Astrocyte (in vitro differentiated cells and primary cell): ENCODE data around the gene HOXD12. TPM values are rescaled to one million over a fixed set of nuclear protein-coding genes. Genes with fewer than 3 reads are reported as not detected.

Source experiments
- DNase-seq: peaks from one replicate; pipeline ENCODE4 v3.0.0-alpha.2; 2010; ENCODE audit warnings: low read depth
- FAIRE-seq: peaks from 2 replicates; lab custom pipeline; 2011; peaks lifted over from hg19 to GRCh38; lab: Jason Lieb, UNC
- H2AFZ ChIP-seq: 2 replicates; pipeline ENCODE4 v1.6.0; 2012; ENCODE audit warnings: low read depth, low read length, inconsistent platforms
- H3K27ac ChIP-seq: 2 replicates; pipeline ENCODE4 v1.5.1; 2011; ENCODE audit warnings: low read depth, low read length, inconsistent platforms
- H3K27me3 ChIP-seq: 2 replicates; pipeline ENCODE4 v1.6.0; 2011; ENCODE audit warnings: low read length, inconsistent platforms; ENCODE audit not compliant: insufficient read depth
- H3K36me3 ChIP-seq: 2 replicates; pipeline ENCODE4 v1.5.1; 2011; ENCODE audit warnings: low read length, inconsistent platforms; ENCODE audit not compliant: insufficient read depth
- H3K4me1 ChIP-seq: 2 replicates; pipeline ENCODE4 v1.5.1; 2011; ENCODE audit warnings: low read length, inconsistent platforms; ENCODE audit not compliant: insufficient read depth
- H3K4me2 ChIP-seq: 2 replicates; pipeline ENCODE4 v1.6.0; 2012; ENCODE audit warnings: low read length, inconsistent platforms
- H3K4me3 ChIP-seq: 2 replicates; pipeline ENCODE4 v1.5.1; 2011; ENCODE audit warnings: low read depth, mild to moderate bottlenecking, low read length, inconsistent platforms; ENCODE audit not compliant: insufficient read depth
- H3K79me2 ChIP-seq: 2 replicates; pipeline ENCODE4 v1.6.0; 2012; ENCODE audit warnings: mild to moderate bottlenecking, low read length, inconsistent platforms; ENCODE audit not compliant: insufficient read depth
- H3K9ac ChIP-seq: 2 replicates; pipeline ENCODE4 v1.6.0; 2012; ENCODE audit warnings: mild to moderate bottlenecking, low read length, inconsistent platforms
- H3K9me3 ChIP-seq: 2 replicates; pipeline ENCODE4 v1.5.1; 2012; ENCODE audit warnings: low read depth, mild to moderate bottlenecking, low read length, inconsistent platforms; ENCODE audit not compliant: insufficient read depth
- H4K20me1 ChIP-seq: 2 replicates; pipeline ENCODE4 v1.6.0; 2012; ENCODE audit warnings: low read length, inconsistent platforms; ENCODE audit not compliant: insufficient read depth
- H3K27ac Mint-ChIP-seq: one replicate; pipeline ENCODE4 v1.8.0; 2021; ENCODE audit warnings: mild to moderate bottlenecking, mixed read lengths; ENCODE audit not compliant: unreplicated experiment
- H3K27me3 Mint-ChIP-seq: one replicate; pipeline ENCODE4 v1.8.0; 2021; ENCODE audit warnings: low read depth, mixed read lengths; ENCODE audit not compliant: unreplicated experiment
- H3K36me3 Mint-ChIP-seq: one replicate; pipeline ENCODE4 v1.8.0; 2021; ENCODE audit warnings: low read depth, mixed read lengths; ENCODE audit not compliant: unreplicated experiment
- H3K4me1 Mint-ChIP-seq: one replicate; pipeline ENCODE4 v1.8.0; 2021; ENCODE audit warnings: low read depth, mixed read lengths; ENCODE audit not compliant: unreplicated experiment
- H3K4me3 Mint-ChIP-seq: one replicate; pipeline ENCODE4 v1.8.0; 2021; ENCODE audit warnings: mild to moderate bottlenecking, moderate library complexity, mixed read lengths; ENCODE audit not compliant: unreplicated experiment
- H3K9me3 Mint-ChIP-seq: one replicate; pipeline ENCODE4 v1.8.0; 2021; ENCODE audit warnings: mild to moderate bottlenecking, mixed read lengths; ENCODE audit not compliant: unreplicated experiment
- CTCF ChIP-seq: IDR thresholded peaks from 2 replicates; pipeline ENCODE4 v1.5.1; 2011; ENCODE audit warnings: low read depth, mild to moderate bottlenecking, inconsistent platforms, low read length, moderate library complexity; ENCODE audit not compliant: insufficient read depth
- EZH2 ChIP-seq: IDR thresholded peaks from 2 replicates; pipeline ENCODE4 v1.6.1; 2012; ENCODE audit warnings: mild to moderate bottlenecking, low read length, inconsistent platforms; ENCODE audit not compliant: insufficient read depth
- total RNA-seq: library from RNA; stranded (reverse); gene quantifications from 2 replicates; pipeline ENCODE4 v1.2.1, GENCODE V29; 2021

The HOXD12 gene
- total RNA-seq, 1 donor from 2014 or later, result not detected

DNA sequence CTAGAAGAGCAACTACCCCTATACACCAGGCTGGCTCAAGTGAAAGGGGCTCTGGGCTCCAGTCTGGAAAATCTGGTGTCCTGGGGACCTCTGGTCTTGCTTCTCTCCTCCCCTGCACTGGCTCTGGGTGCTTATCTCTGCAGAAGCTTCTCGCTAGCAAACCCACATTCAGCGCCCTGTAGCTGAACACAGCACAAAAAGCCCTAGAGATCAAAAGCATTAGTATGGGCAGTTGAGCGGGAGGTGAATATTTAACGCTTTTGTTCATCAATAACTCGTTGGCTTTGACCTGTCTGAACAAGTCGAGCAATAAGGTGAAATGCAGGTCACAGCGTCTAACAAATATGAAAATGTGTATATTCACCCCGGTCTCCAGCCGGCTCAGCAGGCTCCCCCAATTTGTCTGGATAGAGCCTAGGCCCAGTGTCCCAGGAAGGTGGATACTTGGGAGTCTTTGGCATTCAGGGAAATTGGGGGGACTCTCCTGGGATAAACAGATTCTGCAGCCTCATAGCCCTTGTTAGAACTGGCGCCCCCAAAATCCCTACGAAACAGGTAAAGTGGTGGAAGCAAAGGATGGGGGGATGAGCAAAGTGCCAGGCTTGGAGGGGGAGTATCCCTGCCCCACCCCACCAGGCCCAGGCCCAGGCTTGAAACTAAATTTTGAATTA, 49.3 kb downstream of the HOXD12 start:
- Histone ChIP-seq H3K36me3 (no peaks in the 10 kb centered on the region), H3K79me2 (no peaks in the 10 kb centered on the region), H3K4me3 (no peak overlapping the region), H3K4me2 (no peak overlapping the region), H2AFZ (no peak overlapping the region), H3K4me1 (no peaks in the 10 kb centered on the region), H3K9me3 (peaks cover 2% of the 10 kb centered on the region), H3K27me3 (peaks cover 81% of the 10 kb centered on the region), H3K27ac (no peak overlapping the region), H4K20me1 (no peaks in the 10 kb centered on the region), H3K9ac (no peak overlapping the region)
- TF ChIP-seq EZH2 (no peak), CTCF (no peak)
- H3K36me3 Mint-ChIP-seq, result peaks cover 2% of the 10 kb centered on the region
- no peak for FAIRE-seq
- no peak overlapping the region for H3K4me3 Mint-ChIP-seq
- H3K27ac Mint-ChIP-seq, result no peak overlapping the region
- H3K9me3 Mint-ChIP-seq, result peaks cover 42% of the 10 kb centered on the region
- H3K27me3 Mint-ChIP-seq, result peaks cover 89% of the 10 kb centered on the region
- H3K4me1 Mint-ChIP-seq, result no peaks in the 10 kb centered on the region
- DNase-seq, result no peak

- H3K9me3 ChIP-seq, result peaks cover 2% of the 10 kb centered on the region
- no peak overlapping the region for H3K27ac ChIP-seq
- H3K9me3 Mint-ChIP-seq, result peaks cover 42% of the 10 kb centered on the region
- H3K36me3 Mint-ChIP-seq, result peaks cover 2% of the 10 kb centered on the region
- H2AFZ ChIP-seq, result no peak overlapping the region
- H3K4me2 ChIP-seq, result no peak overlapping the region
- no peaks in the 10 kb centered on the region for H4K20me1 ChIP-seq
- no peak overlapping the region for H3K4me3 Mint-ChIP-seq
- H3K4me3 ChIP-seq, result no peak overlapping the region
- no peak overlapping the region for H3K27ac Mint-ChIP-seq
- no peaks in the 10 kb centered on the region for H3K4me1 Mint-ChIP-seq
- no peak for DNase-seq
- no peaks in the 10 kb centered on the region for H3K79me2 ChIP-seq
- peaks cover 91% of the 10 kb centered on the region for H3K27me3 Mint-ChIP-seq
- H3K36me3 ChIP-seq, result no peaks in the 10 kb centered on the region
- no peak for TF ChIP-seq EZH2
- TF ChIP-seq CTCF, result no peak
- peaks cover 82% of the 10 kb centered on the region for H3K27me3 ChIP-seq
- H3K4me1 ChIP-seq, result no peaks in the 10 kb centered on the region
- no peak for FAIRE-seq
- no peak overlapping the region for H3K9ac ChIP-seq
These were observed 49.9 kb downstream of the HOXD12 start for GRCh38 chr2:176149481-176149938.

DNA sequence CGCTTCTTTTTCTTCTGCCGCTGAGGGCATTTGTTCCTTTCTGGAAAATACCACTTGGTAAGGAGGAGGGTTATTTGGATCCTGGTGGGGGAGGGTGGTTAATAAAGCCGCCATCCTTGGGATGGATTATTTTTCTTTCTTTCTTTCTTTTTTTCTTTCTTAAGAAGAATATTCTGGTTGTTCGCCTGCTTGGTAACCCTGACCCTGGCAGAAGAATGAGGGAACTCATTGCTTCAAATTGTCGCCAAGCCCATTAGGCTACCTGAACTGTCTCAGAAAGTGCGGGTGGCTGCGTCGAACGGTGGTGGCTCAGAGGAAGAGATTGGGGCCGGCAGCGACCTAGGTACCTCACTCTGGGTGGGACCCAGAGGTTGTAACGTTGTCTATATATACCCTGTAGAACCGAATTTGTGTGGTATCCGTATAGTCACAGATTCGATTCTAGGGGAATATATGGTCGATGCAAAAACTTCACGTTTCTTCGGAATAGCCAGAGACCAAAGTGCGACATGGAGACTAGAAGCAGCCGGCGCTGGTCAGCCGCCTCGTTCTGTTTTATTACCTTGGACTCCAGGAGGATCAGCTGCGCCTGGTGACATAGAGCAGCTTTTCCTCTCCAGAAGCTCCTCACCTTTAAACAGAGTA, 50.5 kb downstream of the HOXD12 start:
- no peak overlapping the region for H3K4me3 ChIP-seq
- no peaks in the 10 kb centered on the region for H3K4me1 ChIP-seq
- no peak for FAIRE-seq

More for the DNA sequence above, 50.5 kb downstream of the HOXD12 start:
- Histone ChIP-seq H4K20me1 (no peaks in the 10 kb centered on the region), H3K36me3 (no peaks in the 10 kb centered on the region), H3K27me3 (peaks cover 83% of the 10 kb centered on the region), H3K9me3 (peaks cover 2% of the 10 kb centered on the region), H3K9ac (no peak overlapping the region), H3K79me2 (no peaks in the 10 kb centered on the region), H3K27ac (no peak overlapping the region), H2AFZ (no peak overlapping the region), H3K4me2 (no peak overlapping the region)
- TF ChIP-seq CTCF (no peak), EZH2 (no peak)
- DNase-seq, result no peak
- Mint-ChIP-seq H3K9me3 (peaks cover 39% of the 10 kb centered on the region), H3K4me1 (no peaks in the 10 kb centered on the region), H3K36me3 (peaks cover 2% of the 10 kb centered on the region), H3K4me3 (no peak overlapping the region), H3K27me3 (peaks cover 91% of the 10 kb centered on the region), H3K27ac (no peak overlapping the region)
